ENCODE results near the gene BARD1.

DNA sequence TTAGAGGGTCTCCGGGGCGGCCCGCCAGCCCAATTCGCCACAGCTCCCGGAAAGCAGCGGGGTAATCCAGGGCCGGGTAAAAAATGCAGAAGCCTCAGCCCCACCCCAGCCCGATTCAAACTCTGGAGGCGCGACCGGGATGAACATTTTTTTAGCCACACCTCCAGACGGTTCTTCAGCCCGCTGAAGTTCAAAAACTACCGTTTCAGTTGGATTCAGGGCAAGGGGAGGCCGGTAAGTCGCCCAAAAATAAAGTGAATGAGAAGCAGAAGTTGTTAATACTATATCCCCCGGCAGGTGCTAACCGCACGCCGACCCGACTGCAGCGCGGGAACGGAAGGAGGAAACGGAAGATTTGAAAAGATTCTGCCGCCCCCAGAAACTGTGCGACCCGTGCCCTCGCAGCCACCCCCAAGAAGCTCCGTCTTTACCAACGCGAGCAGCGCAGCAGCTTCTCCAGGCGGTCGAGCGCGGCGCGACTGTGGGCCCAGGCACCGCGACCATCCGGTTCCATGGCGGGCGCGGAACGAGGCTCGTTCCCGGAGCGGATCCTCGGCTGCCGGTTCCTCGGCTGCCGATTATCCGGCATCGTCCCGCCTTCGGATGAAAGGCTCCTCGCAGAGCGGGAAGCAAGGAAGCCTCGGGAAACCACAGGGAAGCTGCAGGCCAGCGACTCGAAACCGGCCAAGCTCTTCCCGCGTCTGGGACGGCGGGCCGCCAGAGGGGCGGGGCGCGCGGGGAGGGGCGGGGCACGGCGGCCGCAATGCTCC is at the start of gene BARD1:
- TF ChIP-seq EZH2phosphoT487 (IDR thresholded peaks at IDR 0.05; ENCODE audit: low read depth, severe bottlenecking, unreplicated experiment) = no peak
- TF ChIP-seq, protein P1, sequence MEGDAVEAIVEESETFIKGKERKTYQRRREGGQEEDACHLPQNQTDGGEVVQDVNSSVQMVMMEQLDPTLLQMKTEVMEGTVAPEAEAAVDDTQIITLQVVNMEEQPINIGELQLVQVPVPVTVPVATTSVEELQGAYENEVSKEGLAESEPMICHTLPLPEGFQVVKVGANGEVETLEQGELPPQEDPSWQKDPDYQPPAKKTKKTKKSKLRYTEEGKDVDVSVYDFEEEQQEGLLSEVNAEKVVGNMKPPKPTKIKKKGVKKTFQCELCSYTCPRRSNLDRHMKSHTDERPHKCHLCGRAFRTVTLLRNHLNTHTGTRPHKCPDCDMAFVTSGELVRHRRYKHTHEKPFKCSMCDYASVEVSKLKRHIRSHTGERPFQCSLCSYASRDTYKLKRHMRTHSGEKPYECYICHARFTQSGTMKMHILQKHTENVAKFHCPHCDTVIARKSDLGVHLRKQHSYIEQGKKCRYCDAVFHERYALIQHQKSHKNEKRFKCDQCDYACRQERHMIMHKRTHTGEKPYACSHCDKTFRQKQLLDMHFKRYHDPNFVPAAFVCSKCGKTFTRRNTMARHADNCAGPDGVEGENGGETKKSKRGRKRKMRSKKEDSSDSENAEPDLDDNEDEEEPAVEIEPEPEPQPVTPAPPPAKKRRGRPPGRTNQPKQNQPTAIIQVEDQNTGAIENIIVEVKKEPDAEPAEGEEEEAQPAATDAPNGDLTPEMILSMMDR (IDR thresholded peaks at IDR 0.05; ENCODE audit: poor library complexity) = no peak

Data from hepatocyte (in vitro differentiated cells).